HG03457 (cell line): ENCODE data around the gene OR10G2.

Experiments used
- ATAC-seq: cut with Tn5 transposase; IDR thresholded peaks from one replicate; pipeline ENCODE4 v1.9.1; 2021; ENCODE audit warnings: moderate number of reproducible peaks; ENCODE audit not compliant: unreplicated experiment

Gene OR10G2

GRCh38 chr14:21589317-21589716 lies 45.4 kb downstream of the OR10G2 start:
- ATAC-seq = no peak
